Right lobe of liver (tissue), 4 donors: ENCODE results near the gene C5.

Experiments used
- POLR2A ChIP-seq: fragments of 450-650 bp; IDR thresholded peaks from one replicate; pipeline ENCODE4 v1.6.1; 2017; ENCODE audit warnings: antibody characterized with exemption, mild to moderate bottlenecking
- TF ChIP-seq, protein P1 (sequence below), 4 donors: fragments of 200-600 bp in 3 of 4; fragments of 450-650 bp in 1 of 4; IDR thresholded peaks; one replicate each; pipeline versions ENCODE4 v1.5.1 to v1.8.0; 2016 to 2022; ENCODE audit warnings: antibody characterized with exemption in 4 of 4, mild to moderate bottlenecking in 2 of 4
- donor health status: DM: no; HTN: no; CAD: no.
- donor health status: DM: no; HTN: no; CAD: no.
- donor health status: DM: no; HTN: yes; CAD: no.

DNA sequence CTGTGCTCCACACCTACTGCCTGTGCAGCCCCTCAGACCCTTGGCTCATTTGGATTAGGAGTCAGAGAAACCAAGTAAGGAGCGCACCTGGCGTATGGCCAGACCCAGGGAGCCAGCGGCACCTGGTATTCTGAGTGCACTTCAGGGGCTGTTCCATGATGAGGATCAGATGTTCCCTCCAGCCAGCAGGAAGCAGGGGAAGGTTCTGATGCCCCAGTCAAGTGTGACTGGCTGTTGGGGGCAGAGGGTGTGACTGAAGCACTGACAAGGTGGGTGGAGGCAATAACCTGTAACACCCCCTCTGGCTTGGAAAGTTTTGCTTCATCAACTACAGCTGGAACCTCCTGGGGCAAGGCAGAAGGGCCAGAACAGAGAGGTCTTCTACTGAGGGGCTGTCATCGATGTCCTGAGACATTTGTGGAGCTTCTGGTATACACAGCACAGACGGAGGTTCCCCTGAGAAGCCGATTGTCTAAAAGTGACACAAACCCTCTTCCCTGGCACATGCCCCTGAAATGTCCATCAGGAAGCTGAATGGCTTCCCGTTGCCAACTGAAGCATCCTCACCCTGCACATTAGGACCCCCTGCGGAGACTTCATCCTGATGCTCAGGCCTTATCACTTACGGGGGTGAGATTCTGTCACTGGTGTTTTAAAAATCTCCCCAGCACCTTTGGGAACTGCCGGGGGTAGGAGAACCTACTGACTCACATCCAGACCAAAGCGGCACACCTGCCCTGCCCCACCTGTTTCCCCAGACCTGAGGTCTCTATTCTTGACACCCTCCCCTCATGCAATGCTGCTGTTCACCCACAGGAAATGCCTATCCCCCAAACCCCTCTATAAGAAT, 144.5 kb downstream of the C5 start:
- TF ChIP-seq, protein P1, sequence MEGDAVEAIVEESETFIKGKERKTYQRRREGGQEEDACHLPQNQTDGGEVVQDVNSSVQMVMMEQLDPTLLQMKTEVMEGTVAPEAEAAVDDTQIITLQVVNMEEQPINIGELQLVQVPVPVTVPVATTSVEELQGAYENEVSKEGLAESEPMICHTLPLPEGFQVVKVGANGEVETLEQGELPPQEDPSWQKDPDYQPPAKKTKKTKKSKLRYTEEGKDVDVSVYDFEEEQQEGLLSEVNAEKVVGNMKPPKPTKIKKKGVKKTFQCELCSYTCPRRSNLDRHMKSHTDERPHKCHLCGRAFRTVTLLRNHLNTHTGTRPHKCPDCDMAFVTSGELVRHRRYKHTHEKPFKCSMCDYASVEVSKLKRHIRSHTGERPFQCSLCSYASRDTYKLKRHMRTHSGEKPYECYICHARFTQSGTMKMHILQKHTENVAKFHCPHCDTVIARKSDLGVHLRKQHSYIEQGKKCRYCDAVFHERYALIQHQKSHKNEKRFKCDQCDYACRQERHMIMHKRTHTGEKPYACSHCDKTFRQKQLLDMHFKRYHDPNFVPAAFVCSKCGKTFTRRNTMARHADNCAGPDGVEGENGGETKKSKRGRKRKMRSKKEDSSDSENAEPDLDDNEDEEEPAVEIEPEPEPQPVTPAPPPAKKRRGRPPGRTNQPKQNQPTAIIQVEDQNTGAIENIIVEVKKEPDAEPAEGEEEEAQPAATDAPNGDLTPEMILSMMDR (IDR thresholded peaks at IDR 0.05): no peak
- TF ChIP-seq POLR2A: no peak
